Coronary artery (tissue), 2 donors: ENCODE results near the gene C21orf58.
A peak's percentile ranks its signal among the peaks of the same experiment; 100 is the strongest.
"Not testable (repeated sequence)": the region's sequence is repeated elsewhere in the genome, so short reads cannot be mapped to it uniquely, and the experiment has no call there.

Source experiments
- DNase-seq: peaks from one replicate; pipeline ENCODE4 v3.0.0-alpha.2; 2017; ENCODE audit warnings: low spot score
- H3K27ac ChIP-seq, 2 donors: fragments of 200-600 bp; sonication (generic); one replicate each; pipeline ENCODE4 v1.5.1; 2016 to 2019
- H3K4me3 ChIP-seq: fragments of 200-600 bp; sonication (generic); 2 replicates; pipeline ENCODE4 v1.5.1; 2016; ENCODE audit warnings: mild to moderate bottlenecking, moderate library complexity
- TF ChIP-seq, protein P1 (sequence below): fragments of 200-600 bp; sonication (generic); IDR thresholded peaks from one replicate; pipeline ENCODE4 v1.5.1; 2019; ENCODE audit warnings: antibody characterized with exemption

Gene C21orf58

GRCh38 chr21:46323710-46324389 is at the start of gene C21orf58, which contains the start of gene PCNT:
C21orf58 (minus strand) TSS chr21:46323870; CDS start chr21:46322738, 1,132 bp downstream.
PCNT (plus strand) TSS chr21:46324156; CDS start chr21:46324229, 73 bp downstream.
- peak; percentile 97 for DNase-seq
- H3K4me3 ChIP-seq, result peak within 1 kb of the TSS; percentile 85
- H3K27ac ChIP-seq, result peak within 1 kb of the TSS; percentile 91 to 97
- TF ChIP-seq, protein P1, sequence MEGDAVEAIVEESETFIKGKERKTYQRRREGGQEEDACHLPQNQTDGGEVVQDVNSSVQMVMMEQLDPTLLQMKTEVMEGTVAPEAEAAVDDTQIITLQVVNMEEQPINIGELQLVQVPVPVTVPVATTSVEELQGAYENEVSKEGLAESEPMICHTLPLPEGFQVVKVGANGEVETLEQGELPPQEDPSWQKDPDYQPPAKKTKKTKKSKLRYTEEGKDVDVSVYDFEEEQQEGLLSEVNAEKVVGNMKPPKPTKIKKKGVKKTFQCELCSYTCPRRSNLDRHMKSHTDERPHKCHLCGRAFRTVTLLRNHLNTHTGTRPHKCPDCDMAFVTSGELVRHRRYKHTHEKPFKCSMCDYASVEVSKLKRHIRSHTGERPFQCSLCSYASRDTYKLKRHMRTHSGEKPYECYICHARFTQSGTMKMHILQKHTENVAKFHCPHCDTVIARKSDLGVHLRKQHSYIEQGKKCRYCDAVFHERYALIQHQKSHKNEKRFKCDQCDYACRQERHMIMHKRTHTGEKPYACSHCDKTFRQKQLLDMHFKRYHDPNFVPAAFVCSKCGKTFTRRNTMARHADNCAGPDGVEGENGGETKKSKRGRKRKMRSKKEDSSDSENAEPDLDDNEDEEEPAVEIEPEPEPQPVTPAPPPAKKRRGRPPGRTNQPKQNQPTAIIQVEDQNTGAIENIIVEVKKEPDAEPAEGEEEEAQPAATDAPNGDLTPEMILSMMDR, result no peak

- not testable (repeated sequence) for H3K4me3 ChIP-seq, DNase-seq, H3K27ac ChIP-seq
These were observed 49.3 kb upstream of the C21orf58 start for GRCh38 chr21:46372947-46373346.

- Histone ChIP-seq H3K4me3 (no peak overlapping the region), H3K27ac (no peak overlapping the region)
- TF ChIP-seq, protein P1, result no peak
- DNase-seq, result no peak
These were observed 48.4 kb upstream of the C21orf58 start for GRCh38 chr21:46372014-46372485.

DNA sequence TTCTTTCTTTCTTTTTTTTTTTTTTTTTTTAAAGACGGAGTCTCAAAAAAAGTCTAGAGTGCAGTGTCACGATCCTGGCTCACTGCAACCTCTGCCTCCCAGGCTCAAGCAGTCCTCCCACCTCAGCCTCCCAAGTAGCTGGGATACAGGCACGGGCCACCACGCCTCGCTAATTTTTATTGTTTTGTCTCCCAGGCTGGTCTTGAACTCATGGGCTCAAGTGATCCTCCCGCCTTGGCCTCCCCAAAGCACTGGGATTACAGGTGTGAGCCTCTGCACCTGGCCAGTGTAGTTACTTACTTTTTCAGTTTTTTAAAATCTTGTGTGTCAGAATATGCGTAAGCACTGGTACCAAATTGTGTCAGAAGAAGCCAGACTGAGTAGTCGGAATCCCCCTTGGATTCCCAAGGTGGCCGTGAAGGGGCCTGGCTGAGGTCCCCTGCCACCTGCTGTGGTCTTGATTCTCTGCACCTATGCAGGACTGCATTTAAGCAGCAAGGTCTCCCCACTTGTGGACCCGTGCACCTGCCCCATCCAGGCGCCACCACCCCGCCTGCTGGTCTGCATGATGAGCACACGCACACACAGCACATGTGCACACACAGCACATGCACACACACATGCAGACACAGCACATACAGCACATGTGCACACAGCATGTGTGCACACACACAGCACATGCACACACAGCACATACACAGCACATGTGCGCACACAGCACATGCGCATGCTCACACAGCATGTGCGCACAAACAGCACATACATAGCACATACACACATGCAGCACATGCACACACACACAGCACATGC is 47.7 kb upstream of the C21orf58 start:
- no peak for DNase-seq
- TF ChIP-seq, protein P1, result no peak
- no peak overlapping the region for H3K27ac ChIP-seq
- H3K4me3 ChIP-seq, result no peak overlapping the region

- DNase-seq, result no peak
- TF ChIP-seq, protein P1, result no peak
- Histone ChIP-seq H3K27ac (no peak overlapping the region), H3K4me3 (no peak overlapping the region)
These were observed 46.0 kb upstream of the C21orf58 start for GRCh38 chr21:46369520-46370235.

DNA sequence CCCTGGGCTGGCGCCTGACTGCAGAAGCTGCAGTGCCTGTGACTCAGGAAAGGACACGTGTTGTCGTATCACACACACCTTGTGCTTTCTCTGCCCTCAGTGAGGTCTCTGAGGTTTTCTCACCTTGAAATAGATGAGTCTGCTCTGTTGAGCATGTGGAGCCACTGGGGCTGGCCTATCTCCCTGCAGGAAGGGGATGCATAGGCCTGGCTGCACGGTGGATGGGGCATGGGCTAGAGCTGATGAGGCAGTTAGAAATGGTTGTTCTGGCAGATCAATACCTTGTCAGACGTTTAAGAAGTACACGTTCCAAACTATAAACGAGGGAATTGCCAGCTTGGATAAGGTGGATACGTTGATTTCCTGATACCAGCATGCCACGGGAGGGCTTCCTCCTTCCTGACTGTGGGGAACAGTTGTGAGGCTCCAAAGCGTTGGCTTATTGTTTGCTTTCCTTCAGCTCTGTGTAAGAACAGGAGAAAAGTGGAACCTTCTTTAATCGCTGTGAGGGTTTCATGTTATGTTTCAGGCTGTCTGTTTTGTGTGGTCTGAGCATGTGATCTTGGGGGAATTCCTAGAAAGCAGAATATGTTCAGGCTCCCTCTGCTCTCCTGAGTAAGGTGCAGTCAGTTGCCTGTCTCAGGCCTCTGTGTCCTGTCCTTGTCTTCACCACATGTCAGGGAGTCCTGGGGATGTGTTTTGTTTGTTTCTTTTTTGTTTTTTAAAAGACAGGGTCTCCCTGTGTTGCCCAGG is 45.0 kb upstream of the C21orf58 start:
- TF ChIP-seq, protein P1, result no peak
- no peak overlapping the region for H3K27ac ChIP-seq
- DNase-seq, result no peak
- H3K4me3 ChIP-seq, result no peak overlapping the region
